Mesenchymal stem cell (in vitro differentiated cells and primary cell): ENCODE measurements around the gene PLXNA2.

Experiments used
- DNase-seq: peaks from one replicate; pipeline ENCODE4 v3.0.0-alpha.2; 2013
- H2AFZ ChIP-seq: one replicate; pipeline ENCODE4 v1.6.1; 2013; ENCODE audit warnings: low read depth, mild to moderate bottlenecking, control low read depth, inconsistent platforms, low read length, moderate library complexity
- H2AK5ac ChIP-seq: 2 replicates; pipeline ENCODE4 v1.6.1; 2013; ENCODE audit warnings: low read length, moderate library complexity, mild to moderate bottlenecking, inconsistent platforms; ENCODE audit not compliant: severe bottlenecking
- H2BK120ac ChIP-seq: one replicate; pipeline ENCODE4 v1.6.1; 2013; ENCODE audit warnings: low read depth, mild to moderate bottlenecking, inconsistent platforms, low read length, moderate library complexity
- H2BK12ac ChIP-seq, 2 experiments: one replicate each; pipeline ENCODE4 v1.6.1; 2013; ENCODE audit warnings: inconsistent platforms in 2 of 2, low read length in 2 of 2, mild to moderate bottlenecking in 2 of 2, moderate library complexity in 2 of 2, control low read depth in 1 of 2
- H2BK15ac ChIP-seq: one replicate; pipeline ENCODE4 v1.6.1; 2013; ENCODE audit warnings: mild to moderate bottlenecking, low read depth, inconsistent platforms; ENCODE audit not compliant: poor library complexity, severe bottlenecking
- H2BK5ac ChIP-seq: 2 replicates; pipeline ENCODE4 v1.6.1; 2013; ENCODE audit warnings: low read depth, mild to moderate bottlenecking, low read length, control low read depth, inconsistent platforms; ENCODE audit not compliant: poor library complexity, severe bottlenecking
- H3K14ac ChIP-seq, 2 experiments: one replicate each; pipeline ENCODE4 v1.6.1; 2013; ENCODE audit warnings: inconsistent platforms in 2 of 2, low read length in 2 of 2, control low read depth in 1 of 2, mild to moderate bottlenecking in 1 of 2, moderate library complexity in 1 of 2
- H3K18ac ChIP-seq, 2 experiments: one replicate each; pipeline ENCODE4 v1.6.1; 2013; ENCODE audit warnings: inconsistent platforms in 2 of 2, low read length in 2 of 2, control low read depth in 1 of 2, low read depth in 1 of 2, mild to moderate bottlenecking in 1 of 2
- H3K23ac ChIP-seq, 2 experiments: one replicate each; pipeline ENCODE4 v1.6.1; 2013; ENCODE audit warnings: inconsistent platforms in 2 of 2, low read length in 2 of 2, mild to moderate bottlenecking in 2 of 2, moderate library complexity in 2 of 2, control low read depth in 1 of 2
- H3K27ac ChIP-seq: 2 replicates; pipeline ENCODE4 v1.5.1; 2013; ENCODE audit warnings: mild to moderate bottlenecking, moderate library complexity, low read length, control low read depth, inconsistent platforms; ENCODE audit not compliant: poor library complexity, severe bottlenecking
- H3K27me3 ChIP-seq, 2 experiments: 2 replicates each; pipeline versions ENCODE4 v1.6.1 to v1.7.0; 2013; ENCODE audit warnings: low read length in 2 of 2, mild to moderate bottlenecking in 2 of 2, moderate library complexity in 2 of 2, control low read depth in 1 of 2, inconsistent platforms in 1 of 2; ENCODE audit not compliant: control insufficient read depth in 1 of 2, insufficient read depth in 1 of 2
- H3K36me3 ChIP-seq, 2 experiments: 2 replicates each; pipeline versions ENCODE4 v1.6.1 to v1.7.0; 2013; ENCODE audit warnings: low read length in 2 of 2, control low read depth in 1 of 2, inconsistent platforms in 1 of 2, low read depth in 1 of 2, mild to moderate bottlenecking in 1 of 2; ENCODE audit not compliant: insufficient read depth in 2 of 2, control insufficient read depth in 1 of 2
- H3K4ac ChIP-seq, 2 experiments: one replicate each; pipeline ENCODE4 v1.6.1; 2013; ENCODE audit warnings: inconsistent platforms in 2 of 2, low read length in 2 of 2, mild to moderate bottlenecking in 2 of 2, moderate library complexity in 2 of 2, control low read depth in 1 of 2, low read depth in 1 of 2
- H3K4me1 ChIP-seq: 2 replicates; pipeline ENCODE4 v1.6.1; 2013; ENCODE audit warnings: low read depth, low read length, control low read depth; ENCODE audit not compliant: control insufficient read depth, insufficient read depth
- H3K4me2 ChIP-seq: 2 replicates; pipeline ENCODE4 v1.6.1; 2013; ENCODE audit warnings: low read length, mild to moderate bottlenecking, inconsistent platforms; ENCODE audit not compliant: poor library complexity, severe bottlenecking
- H3K4me3 ChIP-seq, 2 experiments: 2 replicates each; pipeline versions ENCODE4 v1.5.1 to v1.7.0; 2013; ENCODE audit warnings: low read length in 2 of 2, mild to moderate bottlenecking in 2 of 2, control low read depth in 1 of 2, low read depth in 1 of 2; ENCODE audit not compliant: insufficient read depth in 1 of 2
- H3K79me1 ChIP-seq: replicated peaks from 2 replicates; pipeline ENCODE4 v1.6.1; 2013; ENCODE audit warnings: mild to moderate bottlenecking, control low read depth, low read length, inconsistent platforms; ENCODE audit not compliant: poor library complexity, severe bottlenecking
- H3K9ac ChIP-seq: 2 replicates; pipeline ENCODE4 v1.7.0; 2013; ENCODE audit warnings: mild to moderate bottlenecking, low read length, moderate library complexity
- H3K9me3 ChIP-seq: 2 replicates; pipeline ENCODE4 v1.7.0; 2013; ENCODE audit warnings: mild to moderate bottlenecking, low read length; ENCODE audit not compliant: control insufficient read depth
- H4K8ac ChIP-seq: one replicate; pipeline ENCODE4 v1.6.1; 2013; ENCODE audit warnings: inconsistent platforms, mild to moderate bottlenecking, low read length, moderate library complexity
- H4K91ac ChIP-seq: one replicate; pipeline ENCODE4 v1.6.1; 2013; ENCODE audit warnings: mild to moderate bottlenecking, low read length, inconsistent platforms
- WGBS: methylation state at CpG from one replicate; pipeline ENCODE4 v1.1.7; 2013; ENCODE audit warnings: mixed read lengths; 5-methylcytosine and 5-hydroxymethylcytosine counted together

Gene PLXNA2

DNA sequence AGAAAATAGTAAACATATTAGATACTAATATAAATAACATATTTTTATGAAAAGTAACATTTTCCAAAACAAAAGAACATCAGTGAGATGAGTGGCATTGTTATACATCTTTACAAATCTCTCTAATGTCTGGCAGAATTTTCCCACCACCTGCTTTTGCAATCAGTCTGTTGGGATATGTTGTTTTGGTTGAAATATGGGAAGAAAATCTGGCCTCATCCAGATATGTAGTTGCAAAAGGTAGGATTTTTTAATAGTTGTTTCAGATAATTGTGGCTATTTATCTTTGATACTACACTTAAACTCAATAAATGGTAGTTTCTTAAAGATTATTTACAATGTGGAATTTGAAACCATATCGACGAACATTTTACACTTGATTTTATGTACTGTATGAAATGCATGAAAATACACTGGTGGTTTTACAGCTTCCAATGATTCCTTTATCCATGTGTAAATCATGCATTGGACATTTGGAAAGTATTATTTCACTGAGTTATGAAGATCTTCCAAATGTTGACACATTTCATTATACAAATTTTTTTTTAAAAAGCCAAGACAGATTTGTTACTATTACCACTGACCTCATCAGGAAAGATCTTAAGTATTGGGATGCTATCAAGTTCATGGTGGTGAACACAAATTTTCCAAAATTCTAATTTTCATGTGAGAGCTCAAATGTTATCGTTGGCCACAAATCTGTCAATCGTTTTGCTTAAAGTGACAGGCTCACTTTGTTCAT is 259.2 kb downstream of the PLXNA2 start:
- no peak overlapping the region for H3K4ac ChIP-seq
- no peak overlapping the region for H4K8ac ChIP-seq
- H3K4me1 ChIP-seq, result no peaks in the 10 kb centered on the region
- H3K18ac ChIP-seq, result no peak overlapping the region
- H2BK12ac ChIP-seq, result no peak overlapping the region
- no peak overlapping the region for H3K4me2 ChIP-seq
- WGBS, result 95% methylated on average over 4 of the region's 4 CpGs
- no peak overlapping the region for H2BK120ac ChIP-seq
- H2BK5ac ChIP-seq, result no peak overlapping the region
- H3K9ac ChIP-seq, result no peak overlapping the region
- peaks cover 26 to 42% of the 10 kb centered on the region in 2 experiments for H3K27me3 ChIP-seq
- H4K91ac ChIP-seq, result no peak overlapping the region
- H3K27ac ChIP-seq, result no peak overlapping the region
- H2BK15ac ChIP-seq, result no peak overlapping the region
- no peaks in the 10 kb centered on the region for H3K36me3 ChIP-seq
- H3K14ac ChIP-seq, result no peak overlapping the region
- H3K9me3 ChIP-seq, result no peaks in the 10 kb centered on the region
- H3K23ac ChIP-seq, result no peak overlapping the region
- H3K4me3 ChIP-seq, result no peak overlapping the region
- no peak overlapping the region for H2AFZ ChIP-seq
- DNase-seq, result no peak
- H2AK5ac ChIP-seq, result no peak overlapping the region
- no peaks in the 10 kb centered on the region for H3K79me1 ChIP-seq

DNA sequence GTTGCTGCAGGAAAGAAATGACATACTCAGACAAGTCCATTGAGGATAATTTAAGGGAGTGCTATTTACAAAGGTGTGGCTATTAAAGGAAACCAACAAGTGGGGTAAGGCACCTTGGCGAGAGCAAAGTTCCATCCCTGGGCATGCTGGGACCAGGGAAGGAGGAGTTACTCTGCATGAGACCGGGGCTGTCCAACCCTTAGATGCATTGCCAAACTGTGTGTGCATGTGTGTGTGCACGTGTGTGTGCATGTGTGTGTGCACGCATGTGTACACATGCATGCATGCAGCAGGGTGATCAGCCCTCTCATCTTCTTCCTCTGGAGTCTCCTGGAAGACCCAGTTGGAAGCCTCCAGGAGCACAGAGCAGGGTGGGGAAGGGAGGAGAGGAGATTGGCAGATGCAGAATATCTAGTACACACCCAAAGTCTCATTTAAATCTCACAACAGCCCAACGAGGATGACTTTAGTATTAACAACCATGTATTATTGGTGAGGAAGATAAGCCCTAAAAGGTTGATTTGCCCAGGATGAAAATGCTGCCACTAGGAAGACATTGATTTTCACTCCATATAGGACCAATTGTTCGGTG is 261.0 kb downstream of the PLXNA2 start:
- Histone ChIP-seq H3K27ac (no peak overlapping the region), H3K36me3 (no peaks in the 10 kb centered on the region), H3K4ac (no peak overlapping the region), H3K18ac (no peak overlapping the region), H2BK12ac (no peak overlapping the region), H3K27me3 (peaks cover 19 to 24% of the 10 kb centered on the region in 2 experiments), H3K4me2 (no peak overlapping the region), H2BK5ac (no peak overlapping the region), H4K91ac (no peak overlapping the region), H3K79me1 (no peaks in the 10 kb centered on the region), H3K9ac (no peak overlapping the region), H2BK120ac (no peak overlapping the region), H2AK5ac (no peak overlapping the region), H3K4me1 (no peaks in the 10 kb centered on the region), H3K23ac (no peak overlapping the region), H3K14ac (peak overlapping the region in 1 of 2 experiments; percentile 85), H3K9me3 (no peaks in the 10 kb centered on the region), H2BK15ac (no peak overlapping the region), H2AFZ (no peak overlapping the region), H3K4me3 (no peak overlapping the region), H4K8ac (no peak overlapping the region)
- no peak for DNase-seq
- WGBS, result 95% methylated on average over 5 of the region's 6 CpGs

DNA sequence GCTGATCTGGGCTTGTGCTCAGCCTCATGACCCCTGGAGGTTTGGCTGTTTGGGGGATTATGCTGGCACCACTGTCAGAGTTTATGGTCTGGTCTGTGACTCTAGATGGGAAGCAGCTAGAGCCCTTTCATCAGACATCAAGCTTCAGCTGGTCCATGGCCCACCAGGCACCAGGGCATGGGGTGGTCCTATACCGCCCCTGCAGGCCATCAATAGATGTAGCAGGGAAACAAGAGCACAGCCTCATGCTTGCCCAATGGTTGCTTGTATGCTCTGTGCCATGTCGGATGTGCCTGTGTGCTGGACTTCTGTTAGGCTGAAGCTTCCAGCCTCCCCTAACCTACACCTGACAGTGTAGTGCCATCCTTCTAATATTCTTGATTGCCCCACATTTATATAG is 262.2 kb downstream of the PLXNA2 start:
- Histone ChIP-seq H3K4ac (no peak overlapping the region), H2BK5ac (no peak overlapping the region), H4K8ac (no peak overlapping the region), H3K79me1 (no peaks in the 10 kb centered on the region), H3K9me3 (no peaks in the 10 kb centered on the region), H3K36me3 (no peaks in the 10 kb centered on the region), H3K14ac (no peak overlapping the region), H3K4me3 (no peak overlapping the region), H2BK15ac (no peak overlapping the region), H2AK5ac (no peak overlapping the region), H3K9ac (no peak overlapping the region), H2AFZ (no peak overlapping the region), H3K4me2 (no peak overlapping the region), H3K18ac (no peak overlapping the region), H4K91ac (no peak overlapping the region), H2BK12ac (no peak overlapping the region), H3K23ac (no peak overlapping the region), H3K27me3 (peaks cover 12 to 20% of the 10 kb centered on the region in 2 experiments), H3K27ac (no peak overlapping the region), H2BK120ac (no peak overlapping the region), H3K4me1 (no peaks in the 10 kb centered on the region)
- WGBS, result 40% methylated on average over 2 of the region's 2 CpGs
- DNase-seq, result no peak

DNA sequence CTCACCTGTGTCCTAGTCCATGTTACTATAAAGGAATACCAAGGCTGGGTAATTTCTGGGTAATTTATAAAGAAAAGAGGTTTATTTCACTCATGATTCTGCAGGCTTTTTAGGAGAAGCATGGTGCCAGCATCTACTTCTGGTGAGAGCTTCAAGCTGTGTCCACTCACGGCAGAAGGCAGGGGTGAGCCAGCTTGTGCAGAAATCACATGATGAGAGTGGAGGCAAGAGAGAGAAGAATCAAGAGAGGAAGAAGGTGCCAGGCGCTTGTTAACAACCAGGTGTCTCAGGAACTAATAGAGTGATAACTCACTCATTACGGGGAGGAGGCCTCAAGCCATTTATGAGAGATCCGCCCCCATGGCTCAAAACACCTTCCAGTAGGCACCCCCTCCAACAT is 265.7 kb downstream of the PLXNA2 start:
- H3K4me3 ChIP-seq, result no peak overlapping the region
- H3K9ac ChIP-seq, result no peak overlapping the region

More for the DNA sequence above, 265.7 kb downstream of the PLXNA2 start:
- Histone ChIP-seq H4K8ac (no peak overlapping the region), H4K91ac (no peak overlapping the region), H3K27me3 (peaks cover 19 to 20% of the 10 kb centered on the region in 2 experiments), H3K36me3 (no peaks in the 10 kb centered on the region), H3K4me1 (no peaks in the 10 kb centered on the region), H3K4ac (no peak overlapping the region), H3K79me1 (no peaks in the 10 kb centered on the region), H2AFZ (no peak overlapping the region), H3K14ac (no peak overlapping the region), H2BK12ac (no peak overlapping the region), H2BK15ac (no peak overlapping the region), H2BK5ac (no peak overlapping the region), H2AK5ac (no peak overlapping the region), H3K9me3 (no peaks in the 10 kb centered on the region), H3K23ac (no peak overlapping the region), H3K4me2 (no peak overlapping the region), H3K18ac (no peak overlapping the region), H2BK120ac (no peak overlapping the region), H3K27ac (no peak overlapping the region)
- WGBS, result 85% methylated on average over 3 of the region's 4 CpGs
- no peak for DNase-seq
